ENCODE data around the gene PFKFB4. TPM values are rescaled to one million over a fixed set of nuclear protein-coding genes. Genes with fewer than 3 reads are reported as not detected.

PFKFB4 gene
- total and polyA plus RNA-seq, 9 of the 15 experiments (the other 6 are each of a cell fraction or from before 2014, with no cell fraction given), result 0.92 to 56.3 (median 13.5) TPM

- TF ChIP-seq BCLAF1 (IDR thresholded peaks at IDR 0.05; ENCODE audit: borderline replicate concordance in 1 of 2, control insufficient read depth in 1 of 2, low read depth in 2 of 2, low read length in 1 of 2) (no peak), ZNF12 (CRISPR knock-in tag; IDR thresholded peaks at IDR 0.05) (no peak), GTF2B (IDR thresholded peaks at IDR 0.05; ENCODE audit: extremely low read depth, insufficient read length) (no peak), GTF2A2 (tag; IDR thresholded peaks at IDR 0.05) (no peak), KHSRP (IDR thresholded peaks at IDR 0.05) (no peak), NFE2 (IDR thresholded peaks at IDR 0.05; ENCODE audit: low read depth) (peak; percentile 26; the same call in 1 of the 2 replicates), RCOR1 (IDR thresholded peaks at IDR 0.05; ENCODE audit: borderline replicate concordance in 1 of 2, low read depth in 2 of 2, low read length in 2 of 2) (peak in 1 of 2 experiments; percentile 87; a peak in 2 of 4 replicates), ZNF124 (CRISPR knock-in tag; IDR thresholded peaks at IDR 0.05) (no peak), STAG1 (CRISPR knock-in tag; IDR thresholded peaks at IDR 0.05; ENCODE audit: borderline replicate concordance) (no peak), ZNF586 (CRISPR knock-in tag; conservative IDR thresholded peaks at IDR 0.05) (no peak), ZNF551 (CRISPR knock-in tag; IDR thresholded peaks at IDR 0.05) (no peak), MYC (IDR thresholded peaks at IDR 0.05; ENCODE audit: low read depth, low read length) (peak; percentile 53; the same call in 1 of the 2 replicates), MYC (CRISPR knock-in tag; IDR thresholded peaks at IDR 0.05; ENCODE audit: borderline replicate concordance, low read depth) (no peak), BRD4 (IDR thresholded peaks at IDR 0.05) (no peak), ZNF212 (CRISPR knock-in tag; IDR thresholded peaks at IDR 0.05) (no peak), ESRRB (CRISPR knock-in tag; IDR thresholded peaks at IDR 0.05; ENCODE audit: borderline replicate concordance) (no peak), ZNF197 (CRISPR knock-in tag; IDR thresholded peaks at IDR 0.05; ENCODE audit: low read depth) (no peak), KLF16 (IDR thresholded peaks at IDR 0.05) (peak; percentile 66; the same call in 1 of the 2 replicates), NR2C1 (IDR thresholded peaks at IDR 0.05) (0 out of 2 replicates have a peak, but pooled peaks have one; percentile 12), NR2C1 (tag; IDR thresholded peaks at IDR 0.05) (peak; percentile 35; the same call in 1 of the 2 replicates)
- TF ChIP-seq, protein P1, sequence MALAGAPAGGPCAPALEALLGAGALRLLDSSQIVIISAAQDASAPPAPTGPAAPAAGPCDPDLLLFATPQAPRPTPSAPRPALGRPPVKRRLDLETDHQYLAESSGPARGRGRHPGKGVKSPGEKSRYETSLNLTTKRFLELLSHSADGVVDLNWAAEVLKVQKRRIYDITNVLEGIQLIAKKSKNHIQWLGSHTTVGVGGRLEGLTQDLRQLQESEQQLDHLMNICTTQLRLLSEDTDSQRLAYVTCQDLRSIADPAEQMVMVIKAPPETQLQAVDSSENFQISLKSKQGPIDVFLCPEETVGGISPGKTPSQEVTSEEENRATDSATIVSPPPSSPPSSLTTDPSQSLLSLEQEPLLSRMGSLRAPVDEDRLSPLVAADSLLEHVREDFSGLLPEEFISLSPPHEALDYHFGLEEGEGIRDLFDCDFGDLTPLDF (CRISPR knock-in tag; IDR thresholded peaks at IDR 0.05), result no peak
- TF ChIP-seq, protein P2, sequence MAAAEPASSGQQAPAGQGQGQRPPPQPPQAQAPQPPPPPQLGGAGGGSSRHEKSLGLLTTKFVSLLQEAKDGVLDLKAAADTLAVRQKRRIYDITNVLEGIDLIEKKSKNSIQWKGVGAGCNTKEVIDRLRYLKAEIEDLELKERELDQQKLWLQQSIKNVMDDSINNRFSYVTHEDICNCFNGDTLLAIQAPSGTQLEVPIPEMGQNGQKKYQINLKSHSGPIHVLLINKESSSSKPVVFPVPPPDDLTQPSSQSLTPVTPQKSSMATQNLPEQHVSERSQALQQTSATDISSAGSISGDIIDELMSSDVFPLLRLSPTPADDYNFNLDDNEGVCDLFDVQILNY (CRISPR knock-in tag; IDR thresholded peaks at IDR 0.05), result no peak
These were observed 1.2 kb downstream of the PFKFB4 start (continued) for GRCh38 chr3:48555231-48555948.

All from K562 (cell line).